ENCODE measurements around the gene EZH1.

The EZH1 gene

GRCh38 chr17:42670789-42671657 lies 73.8 kb downstream of the EZH1 start:
- peaks cover 39% of the 10 kb centered on the region for H3K79me1 ChIP-seq (replicated peaks; ENCODE audit: low read length, poor library complexity, severe bottlenecking)
- H2AFZ ChIP-seq (ENCODE audit: low read depth, low read length) = no peak overlapping the region
- peaks cover 59% of the 10 kb centered on the region for H3K4me1 ChIP-seq (ENCODE audit: control insufficient read depth, insufficient read depth, low read depth, low read length)
- H3K27me3 ChIP-seq (ENCODE audit: control insufficient read depth in 1 of 2, insufficient read depth in 1 of 2, low read length in 2 of 2) = no peaks in the 10 kb centered on the region
- DNase-seq = no peak
- H2BK5ac ChIP-seq (ENCODE audit: low read depth, low read length, poor library complexity, severe bottlenecking) = no peak overlapping the region
- H2AK5ac ChIP-seq (ENCODE audit: low read length, severe bottlenecking) = no peak overlapping the region
- H3K4me2 ChIP-seq (ENCODE audit: low read length, poor library complexity, severe bottlenecking) = no peak overlapping the region
- peaks cover 57 to 79% of the 10 kb centered on the region in 2 experiments for H3K36me3 ChIP-seq (ENCODE audit: control insufficient read depth in 1 of 2, insufficient read depth in 2 of 2, low read depth in 1 of 2, low read length in 2 of 2)
- no peak overlapping the region for H3K9ac ChIP-seq (ENCODE audit: low read length)
- H3K27ac ChIP-seq (ENCODE audit: low read length, poor library complexity, severe bottlenecking) = no peak overlapping the region
- no peak overlapping the region for H3K14ac ChIP-seq (ENCODE audit: low read length in 2 of 2)
- H3K18ac ChIP-seq (ENCODE audit: low read depth in 1 of 2, low read length in 2 of 2) = no peak overlapping the region
- H2BK15ac ChIP-seq (ENCODE audit: low read depth, poor library complexity, severe bottlenecking) = no peak overlapping the region
- no peak overlapping the region for H3K4me3 ChIP-seq (ENCODE audit: insufficient read depth in 1 of 2, low read depth in 1 of 2, low read length in 2 of 2)
- no peak overlapping the region for H2BK120ac ChIP-seq (ENCODE audit: low read depth, low read length)
- no peaks in the 10 kb centered on the region for H3K9me3 ChIP-seq (ENCODE audit: control insufficient read depth, low read length)
- H4K91ac ChIP-seq (ENCODE audit: low read length) = no peak overlapping the region
- WGBS = 85% methylated on average over 40 of the region's 50 CpGs
- H4K8ac ChIP-seq (ENCODE audit: low read length) = peak overlapping the region; percentile 30
- H2BK12ac ChIP-seq (ENCODE audit: low read length in 2 of 2) = no peak overlapping the region
- H3K4ac ChIP-seq (ENCODE audit: low read depth in 1 of 2, low read length in 2 of 2) = no peak overlapping the region
- H3K23ac ChIP-seq (ENCODE audit: low read length in 2 of 2) = no peak overlapping the region

- peak overlapping the region; percentile 8 to 37 for H3K4ac ChIP-seq (ENCODE audit: low read depth in 1 of 2, low read length in 2 of 2)
- H2BK12ac ChIP-seq (ENCODE audit: low read length in 2 of 2) = peak overlapping the region in 1 of 2 experiments; percentile 35
Observed at GRCh38 chr17:42669977-42670788, 74.7 kb downstream of the EZH1 start.

GRCh38 chr17:42669705-42669976 lies 75.2 kb downstream of the EZH1 start:
- no peak overlapping the region for H2AFZ ChIP-seq (ENCODE audit: low read depth, low read length)
- H2BK120ac ChIP-seq (ENCODE audit: low read depth, low read length) = peak overlapping the region; percentile 50
- H2AK5ac ChIP-seq (ENCODE audit: low read length, severe bottlenecking) = peak overlapping the region; percentile 45
- H3K27ac ChIP-seq (ENCODE audit: low read length, poor library complexity, severe bottlenecking) = no peak overlapping the region
- no peak for DNase-seq
- H3K4me1 ChIP-seq (ENCODE audit: control insufficient read depth, insufficient read depth, low read depth, low read length) = peaks cover 45% of the 10 kb centered on the region
- no peak overlapping the region for H2BK5ac ChIP-seq (ENCODE audit: low read depth, low read length, poor library complexity, severe bottlenecking)
- H3K4ac ChIP-seq (ENCODE audit: low read depth in 1 of 2, low read length in 2 of 2) = no peak overlapping the region
- H3K9me3 ChIP-seq (ENCODE audit: control insufficient read depth, low read length) = no peaks in the 10 kb centered on the region
- H3K9ac ChIP-seq (ENCODE audit: low read length) = no peak overlapping the region
- H2BK12ac ChIP-seq (ENCODE audit: low read length in 2 of 2) = peak overlapping the region in 1 of 2 experiments; percentile 81
- peak overlapping the region in 1 of 2 experiments; percentile 6 for H3K23ac ChIP-seq (ENCODE audit: low read length in 2 of 2)
- H3K4me2 ChIP-seq (ENCODE audit: low read length, poor library complexity, severe bottlenecking) = no peak overlapping the region
- H3K14ac ChIP-seq (ENCODE audit: low read length in 2 of 2) = no peak overlapping the region
- H3K27me3 ChIP-seq (ENCODE audit: control insufficient read depth in 1 of 2, insufficient read depth in 1 of 2, low read length in 2 of 2) = no peaks in the 10 kb centered on the region
- no peak overlapping the region for H3K4me3 ChIP-seq (ENCODE audit: insufficient read depth in 1 of 2, low read depth in 1 of 2, low read length in 2 of 2)
- peaks cover 31% of the 10 kb centered on the region for H3K79me1 ChIP-seq (replicated peaks; ENCODE audit: low read length, poor library complexity, severe bottlenecking)
- H3K18ac ChIP-seq (ENCODE audit: low read depth in 1 of 2, low read length in 2 of 2) = no peak overlapping the region
- H4K91ac ChIP-seq (ENCODE audit: low read length) = peak overlapping the region; percentile 65
- 72% methylated on average over 12 of the region's 12 CpGs for WGBS
- peak overlapping the region; percentile 86 for H4K8ac ChIP-seq (ENCODE audit: low read length)
- H2BK15ac ChIP-seq (ENCODE audit: low read depth, poor library complexity, severe bottlenecking) = no peak overlapping the region
- peaks cover 66 to 84% of the 10 kb centered on the region in 2 experiments for H3K36me3 ChIP-seq (ENCODE audit: control insufficient read depth in 1 of 2, insufficient read depth in 2 of 2, low read depth in 1 of 2, low read length in 2 of 2)

More at GRCh38 chr17:42669977-42670788, 74.7 kb downstream of the EZH1 start:
- no peak overlapping the region for H2AFZ ChIP-seq (ENCODE audit: low read depth, low read length)
- H2BK15ac ChIP-seq (ENCODE audit: low read depth, poor library complexity, severe bottlenecking) = no peak overlapping the region
- no peaks in the 10 kb centered on the region for H3K9me3 ChIP-seq (ENCODE audit: control insufficient read depth, low read length)
- peak overlapping the region; percentile 65 for H4K91ac ChIP-seq (ENCODE audit: low read length)
- peaks cover 36% of the 10 kb centered on the region for H3K79me1 ChIP-seq (replicated peaks; ENCODE audit: low read length, poor library complexity, severe bottlenecking)
- peak overlapping the region; percentile 86 for H4K8ac ChIP-seq (ENCODE audit: low read length)
- peak overlapping the region in 1 of 2 experiments; percentile 63 for H3K18ac ChIP-seq (ENCODE audit: low read depth in 1 of 2, low read length in 2 of 2)
- peak overlapping the region; percentile 54 for H2BK120ac ChIP-seq (ENCODE audit: low read depth, low read length)
- H3K36me3 ChIP-seq (ENCODE audit: control insufficient read depth in 1 of 2, insufficient read depth in 2 of 2, low read depth in 1 of 2, low read length in 2 of 2) = peaks cover 66 to 84% of the 10 kb centered on the region in 2 experiments
- H3K4me3 ChIP-seq (ENCODE audit: insufficient read depth in 1 of 2, low read depth in 1 of 2, low read length in 2 of 2) = no peak overlapping the region
- H2BK5ac ChIP-seq (ENCODE audit: low read depth, low read length, poor library complexity, severe bottlenecking) = no peak overlapping the region
- no peaks in the 10 kb centered on the region for H3K27me3 ChIP-seq (ENCODE audit: control insufficient read depth in 1 of 2, insufficient read depth in 1 of 2, low read length in 2 of 2)
- peak overlapping the region in 1 of 2 experiments; percentile 6 for H3K23ac ChIP-seq (ENCODE audit: low read length in 2 of 2)
- H3K14ac ChIP-seq (ENCODE audit: low read length in 2 of 2) = no peak overlapping the region
- H3K9ac ChIP-seq (ENCODE audit: low read length) = no peak overlapping the region
- peak overlapping the region; percentile 45 for H2AK5ac ChIP-seq (ENCODE audit: low read length, severe bottlenecking)
- H3K4me2 ChIP-seq (ENCODE audit: low read length, poor library complexity, severe bottlenecking) = peak overlapping the region; percentile 29
- 52% methylated on average over 71 of the region's 87 CpGs for WGBS
- peaks cover 50% of the 10 kb centered on the region for H3K4me1 ChIP-seq (ENCODE audit: control insufficient read depth, insufficient read depth, low read depth, low read length)
- no peak overlapping the region for H3K27ac ChIP-seq (ENCODE audit: low read length, poor library complexity, severe bottlenecking)
- no peak for DNase-seq

Data from mesenchymal stem cell (in vitro differentiated cells and primary cell).